ENCODE data around the gene NBPF19. TPM values are rescaled to one million over a fixed set of nuclear protein-coding genes. Genes with fewer than 3 reads are reported as not detected.
"Not testable (repeated sequence)": the region's sequence is repeated elsewhere in the genome, so short reads cannot be mapped to it uniquely, and the experiment has no call there.

The NBPF19 gene, protein sequence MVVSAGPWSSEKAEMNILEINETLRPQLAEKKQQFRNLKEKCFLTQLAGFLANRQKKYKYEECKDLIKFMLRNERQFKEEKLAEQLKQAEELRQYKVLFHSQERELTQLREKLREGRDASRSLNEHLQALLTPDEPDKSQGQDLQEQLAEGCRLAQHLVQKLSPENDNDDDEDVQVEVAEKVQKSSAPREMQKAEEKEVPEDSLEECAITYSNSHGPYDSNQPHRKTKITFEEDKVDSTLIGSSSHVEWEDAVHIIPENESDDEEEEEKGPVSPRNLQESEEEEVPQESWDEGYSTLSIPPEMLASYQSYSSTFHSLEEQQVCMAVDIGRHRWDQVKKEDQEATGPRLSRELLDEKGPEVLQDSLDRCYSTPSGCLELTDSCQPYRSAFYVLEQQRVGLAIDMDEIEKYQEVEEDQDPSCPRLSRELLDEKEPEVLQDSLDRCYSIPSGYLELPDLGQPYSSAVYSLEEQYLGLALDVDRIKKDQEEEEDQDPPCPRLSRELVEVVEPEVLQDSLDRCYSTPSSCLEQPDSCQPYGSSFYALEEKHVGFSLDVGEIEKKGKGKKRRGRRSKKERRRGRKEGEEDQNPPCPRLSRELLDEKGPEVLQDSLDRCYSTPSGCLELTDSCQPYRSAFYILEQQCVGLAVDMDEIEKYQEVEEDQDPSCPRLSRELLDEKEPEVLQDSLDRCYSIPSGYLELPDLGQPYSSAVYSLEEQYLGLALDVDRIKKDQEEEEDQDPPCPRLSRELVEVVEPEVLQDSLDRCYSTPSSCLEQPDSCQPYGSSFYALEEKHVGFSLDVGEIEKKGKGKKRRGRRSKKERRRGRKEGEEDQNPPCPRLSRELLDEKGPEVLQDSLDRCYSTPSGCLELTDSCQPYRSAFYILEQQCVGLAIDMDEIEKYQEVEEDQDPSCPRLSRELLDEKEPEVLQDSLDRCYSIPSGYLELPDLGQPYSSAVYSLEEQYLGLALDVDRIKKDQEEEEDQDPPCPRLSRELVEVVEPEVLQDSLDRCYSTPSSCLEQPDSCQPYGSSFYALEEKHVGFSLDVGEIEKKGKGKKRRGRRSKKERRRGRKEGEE (N-terminal part only)
- 1.2 TPM for polyA plus RNA-seq (2013, experiment 1 of 2)
- polyA plus RNA-seq (2013, experiment 2 of 2), result 1.3 TPM

DNA sequence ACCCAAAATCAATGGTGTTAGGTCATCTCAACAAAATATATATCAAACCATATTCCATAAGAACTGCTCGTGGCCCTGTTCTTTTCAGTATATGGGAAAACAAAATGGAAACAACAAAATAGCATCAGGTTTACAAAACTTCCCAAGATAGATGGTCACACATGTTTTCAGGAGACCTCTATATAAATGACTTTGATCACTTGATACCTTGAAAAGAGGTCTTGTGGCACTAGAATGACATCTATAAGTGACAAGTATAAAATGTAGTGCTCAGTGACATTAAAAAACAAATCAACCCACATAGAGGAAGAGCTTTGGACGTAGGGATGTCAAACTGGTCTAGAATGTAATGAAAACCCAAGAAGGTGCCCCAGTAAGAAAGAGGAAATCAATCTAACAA is at the start of gene NBPF19:
Gene NBPF19, plus strand, starts transcription at position 301 of the 400 bp plus-strand sequence. CDS start 888 bp downstream, outside the sequence.
- not testable (repeated sequence) for H2AK5ac ChIP-seq (ENCODE audit: low read length); H3K56ac ChIP-seq (ENCODE audit: low read length); H2BK5ac ChIP-seq (ENCODE audit: low read length); H3K79me1 ChIP-seq (ENCODE audit: low read length); H3K18ac ChIP-seq (ENCODE audit: low read length); H3K23ac ChIP-seq (ENCODE audit: low read length); H3K27me3 ChIP-seq (ENCODE audit: insufficient read depth, low read length, poor library complexity); H3K36me3 ChIP-seq (ENCODE audit: control insufficient read depth, insufficient read depth, low read length); H3K79me2 ChIP-seq (ENCODE audit: control insufficient read depth, insufficient read depth, low read length); H3K4ac ChIP-seq (ENCODE audit: low read depth, low read length); H3K4me2 ChIP-seq (ENCODE audit: low read length); H2BK15ac ChIP-seq (replicated peaks; ENCODE audit: low read depth); DNase-seq; H3K4me3 ChIP-seq (ENCODE audit: low read length); H4K5ac ChIP-seq (ENCODE audit: low read length); H3K27ac ChIP-seq (ENCODE audit: low read depth, low read length); H2BK120ac ChIP-seq (ENCODE audit: low read depth, low read length); H4K8ac ChIP-seq (ENCODE audit: low read depth, low read length); H3K9ac ChIP-seq (ENCODE audit: low read length); H3K4me1 ChIP-seq (ENCODE audit: control insufficient read depth, low read depth, low read length)
- no CpG with 5 or more reads among the region's 2 CpGs for WGBS (ENCODE audit: extremely low coverage, insufficient coverage, low lambda C conversion rate)

DNA sequence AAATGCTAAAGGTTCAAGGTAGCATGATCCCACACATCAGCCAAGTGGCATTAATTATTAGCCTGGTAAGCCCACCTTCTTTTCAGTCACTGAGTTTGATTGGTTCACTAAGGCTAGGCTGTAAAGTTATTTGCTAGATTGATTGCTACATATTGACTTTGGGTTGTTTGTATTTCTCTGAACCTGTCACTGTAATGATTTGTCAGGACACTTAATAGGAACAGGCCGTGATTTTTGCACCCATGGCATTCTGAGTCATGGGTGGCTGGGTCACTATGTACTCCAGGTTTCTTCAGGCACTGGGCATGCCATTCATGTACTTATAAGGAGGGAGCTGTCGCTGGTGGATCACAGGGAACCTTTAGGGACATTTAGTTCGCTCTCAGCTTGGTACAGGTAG is 46.5 kb upstream of the NBPF19 start:
- H3K18ac ChIP-seq (ENCODE audit: low read length); H4K5ac ChIP-seq (ENCODE audit: low read length); H2BK15ac ChIP-seq (replicated peaks; ENCODE audit: low read depth); H3K27me3 ChIP-seq (ENCODE audit: insufficient read depth, low read length, poor library complexity); H2BK5ac ChIP-seq (ENCODE audit: low read length); H2AK5ac ChIP-seq (ENCODE audit: low read length); H2BK120ac ChIP-seq (ENCODE audit: low read depth, low read length); H3K4me1 ChIP-seq (ENCODE audit: control insufficient read depth, low read depth, low read length); H3K4ac ChIP-seq (ENCODE audit: low read depth, low read length); H3K27ac ChIP-seq (ENCODE audit: low read depth, low read length); H3K4me2 ChIP-seq (ENCODE audit: low read length); H3K4me3 ChIP-seq (ENCODE audit: low read length); H3K9ac ChIP-seq (ENCODE audit: low read length); H3K79me1 ChIP-seq (ENCODE audit: low read length); H3K56ac ChIP-seq (ENCODE audit: low read length); DNase-seq; H4K8ac ChIP-seq (ENCODE audit: low read depth, low read length); H3K23ac ChIP-seq (ENCODE audit: low read length); H3K79me2 ChIP-seq (ENCODE audit: control insufficient read depth, insufficient read depth, low read length); H3K36me3 ChIP-seq (ENCODE audit: control insufficient read depth, insufficient read depth, low read length): not testable (repeated sequence)
- no CpG with 5 or more reads among the region's 3 CpGs for WGBS (ENCODE audit: extremely low coverage, insufficient coverage, low lambda C conversion rate)

DNA sequence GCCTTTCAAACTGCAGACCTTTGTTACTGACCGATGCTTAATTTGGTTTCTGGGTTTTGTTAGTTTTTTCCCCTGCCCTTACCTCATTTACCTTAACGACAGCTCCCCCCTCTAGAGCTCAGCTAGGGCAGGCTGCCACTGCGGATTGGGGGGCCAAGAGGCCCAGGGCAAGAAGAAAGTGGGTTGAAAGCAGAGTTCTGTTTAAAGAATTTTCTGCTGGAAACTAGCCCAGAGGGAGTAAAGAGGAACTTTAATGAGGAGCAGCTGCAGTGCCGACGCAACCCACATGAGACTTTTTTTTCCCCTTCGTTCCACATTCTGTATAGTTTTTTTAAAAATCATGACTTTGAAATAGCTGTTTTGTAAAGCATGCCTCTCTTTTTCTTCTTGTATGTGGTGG is 29.4 kb upstream of the NBPF19 start:
- DNase-seq; H3K18ac ChIP-seq (ENCODE audit: low read length): not testable (repeated sequence)

DNA sequence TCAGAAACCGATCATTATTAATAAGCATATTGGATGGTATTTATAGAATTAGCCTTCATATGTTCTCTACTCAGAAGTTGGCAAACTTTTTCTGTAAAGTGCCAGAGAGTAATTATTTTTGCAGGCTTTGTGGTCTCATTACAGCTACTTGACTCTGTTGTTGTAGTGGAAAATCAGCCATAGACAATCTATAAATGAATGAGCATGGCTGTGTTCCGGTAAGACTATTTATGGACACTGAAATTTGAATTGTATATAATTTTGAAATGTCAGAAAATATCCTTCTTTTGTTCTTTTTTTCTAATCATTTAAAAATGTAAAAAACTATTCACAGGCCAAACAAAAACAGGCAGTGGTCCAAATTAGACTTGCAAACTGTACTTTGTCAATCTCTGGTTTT is 22.6 kb upstream of the NBPF19 start:
- not testable (repeated sequence) for H3K4ac ChIP-seq (ENCODE audit: low read depth, low read length); H3K79me1 ChIP-seq (ENCODE audit: low read length); H3K4me3 ChIP-seq (ENCODE audit: low read length); H3K36me3 ChIP-seq (ENCODE audit: control insufficient read depth, insufficient read depth, low read length); H3K27ac ChIP-seq (ENCODE audit: low read depth, low read length); H3K23ac ChIP-seq (ENCODE audit: low read length); H3K4me1 ChIP-seq (ENCODE audit: control insufficient read depth, low read depth, low read length); H4K5ac ChIP-seq (ENCODE audit: low read length); H2AK5ac ChIP-seq (ENCODE audit: low read length); H3K56ac ChIP-seq (ENCODE audit: low read length); H3K79me2 ChIP-seq (ENCODE audit: control insufficient read depth, insufficient read depth, low read length); H4K8ac ChIP-seq (ENCODE audit: low read depth, low read length); H3K9ac ChIP-seq (ENCODE audit: low read length); H3K4me2 ChIP-seq (ENCODE audit: low read length); DNase-seq; H2BK120ac ChIP-seq (ENCODE audit: low read depth, low read length); H3K27me3 ChIP-seq (ENCODE audit: insufficient read depth, low read length, poor library complexity); H3K18ac ChIP-seq (ENCODE audit: low read length); H2BK5ac ChIP-seq (ENCODE audit: low read length); H2BK15ac ChIP-seq (replicated peaks; ENCODE audit: low read depth)
- no CpG with 5 or more reads among the region's 2 CpGs for WGBS (ENCODE audit: extremely low coverage, insufficient coverage, low lambda C conversion rate)

More for the DNA sequence above, 29.4 kb upstream of the NBPF19 start:
- not testable (repeated sequence) for H3K36me3 ChIP-seq (ENCODE audit: control insufficient read depth, insufficient read depth, low read length); H3K9ac ChIP-seq (ENCODE audit: low read length); H3K23ac ChIP-seq (ENCODE audit: low read length); H3K79me1 ChIP-seq (ENCODE audit: low read length); H3K4me1 ChIP-seq (ENCODE audit: control insufficient read depth, low read depth, low read length); H4K8ac ChIP-seq (ENCODE audit: low read depth, low read length); H2BK15ac ChIP-seq (replicated peaks; ENCODE audit: low read depth); H2BK120ac ChIP-seq (ENCODE audit: low read depth, low read length); H3K4me2 ChIP-seq (ENCODE audit: low read length); H3K27ac ChIP-seq (ENCODE audit: low read depth, low read length); H3K4me3 ChIP-seq (ENCODE audit: low read length); H2AK5ac ChIP-seq (ENCODE audit: low read length); H4K5ac ChIP-seq (ENCODE audit: low read length); H3K4ac ChIP-seq (ENCODE audit: low read depth, low read length); H2BK5ac ChIP-seq (ENCODE audit: low read length); H3K79me2 ChIP-seq (ENCODE audit: control insufficient read depth, insufficient read depth, low read length); H3K27me3 ChIP-seq (ENCODE audit: insufficient read depth, low read length, poor library complexity); H3K56ac ChIP-seq (ENCODE audit: low read length)
- WGBS (ENCODE audit: extremely low coverage, insufficient coverage, low lambda C conversion rate), result no CpG with 5 or more reads among the region's 6 CpGs

DNA sequence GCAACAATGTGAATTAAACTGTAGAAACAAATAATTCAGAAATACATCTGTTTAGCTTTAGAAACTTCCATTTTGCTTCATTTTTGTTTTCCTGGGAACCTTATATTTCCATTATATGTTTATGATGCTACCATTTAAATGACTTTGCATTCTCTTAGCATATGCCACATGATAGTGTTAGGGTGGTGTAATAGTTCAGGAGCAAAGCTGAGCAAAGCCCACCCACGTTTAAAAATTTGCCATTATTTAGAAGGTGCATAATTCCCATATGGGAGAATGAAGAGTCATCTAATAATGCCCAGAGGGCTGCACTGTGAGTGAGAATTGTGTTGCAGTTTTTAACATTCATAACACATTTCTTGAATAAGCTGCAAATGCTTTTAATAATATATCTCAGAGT is 22.2 kb upstream of the NBPF19 start:
- not testable (repeated sequence) for H4K5ac ChIP-seq (ENCODE audit: low read length); H3K56ac ChIP-seq (ENCODE audit: low read length); H4K8ac ChIP-seq (ENCODE audit: low read depth, low read length); H2AK5ac ChIP-seq (ENCODE audit: low read length); H3K4ac ChIP-seq (ENCODE audit: low read depth, low read length); H3K9ac ChIP-seq (ENCODE audit: low read length); H3K79me2 ChIP-seq (ENCODE audit: control insufficient read depth, insufficient read depth, low read length); H2BK15ac ChIP-seq (replicated peaks; ENCODE audit: low read depth); H3K27me3 ChIP-seq (ENCODE audit: insufficient read depth, low read length, poor library complexity); H3K79me1 ChIP-seq (ENCODE audit: low read length); DNase-seq; H3K27ac ChIP-seq (ENCODE audit: low read depth, low read length); H3K23ac ChIP-seq (ENCODE audit: low read length); H3K36me3 ChIP-seq (ENCODE audit: control insufficient read depth, insufficient read depth, low read length); H2BK5ac ChIP-seq (ENCODE audit: low read length); H3K18ac ChIP-seq (ENCODE audit: low read length); H3K4me1 ChIP-seq (ENCODE audit: control insufficient read depth, low read depth, low read length); H2BK120ac ChIP-seq (ENCODE audit: low read depth, low read length); H3K4me2 ChIP-seq (ENCODE audit: low read length); H3K4me3 ChIP-seq (ENCODE audit: low read length)
- no CpG with 5 or more reads among the region's 1 CpG for WGBS (ENCODE audit: extremely low coverage, insufficient coverage, low lambda C conversion rate)

All from mesendoderm (in vitro differentiated cells).